Hindlimb muscle (tissue), 1 donor: ENCODE measurements around the gene TMEM225. TPM values are rescaled to one million over a fixed set of nuclear protein-coding genes. Genes with fewer than 3 reads are reported as not detected.
"Not testable (repeated sequence)": the region's sequence is repeated elsewhere in the genome, so short reads cannot be mapped to it uniquely, and the experiment has no call there.

Source experiments
- DNase-seq: peaks from one replicate; pipeline ENCODE4 v3.0.0-alpha.2; 2013
- polyA plus RNA-seq: library from polyadenylated mRNA; unstranded; fragments of 120-200 nt; gene quantifications from one replicate; pipeline ENCODE4 v1.2.1, GENCODE V29; 2013; ENCODE audit not compliant: insufficient read length

Gene TMEM225, protein sequence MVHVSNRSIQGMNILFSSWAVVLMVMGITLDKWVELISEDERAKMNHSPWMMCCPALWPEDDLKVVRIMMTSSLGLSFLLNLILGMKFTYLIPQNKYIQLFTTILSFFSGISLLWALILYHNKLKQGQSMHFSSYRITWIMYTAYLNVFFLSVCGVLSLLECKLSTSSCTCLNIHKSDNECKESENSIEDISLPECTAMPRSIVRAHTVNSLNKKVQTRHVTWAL
- not detected for polyA plus RNA-seq

GRCh38 chr11:123885570-123885969, at the start of gene TMEM225:
Gene TMEM225, minus strand, starts transcription at chr11:123885670. Its CDS starts 245 bp downstream, at chr11:123885425.
- no peak for DNase-seq

GRCh38 chr11:123924027-123924426, 38.6 kb upstream of the TMEM225 start:
- DNase-seq, result no peak

GRCh38 chr11:123920943-123921342, 35.5 kb upstream of the TMEM225 start:
- no peak for DNase-seq

GRCh38 chr11:123905826-123906225, 20.4 kb upstream of the TMEM225 start:
- DNase-seq, result no peak

- no peak for DNase-seq
Observed at GRCh38 chr11:123904932-123905331, 19.5 kb upstream of the TMEM225 start.

- DNase-seq, result no peak
Observed at GRCh38 chr11:123903932-123904331, 18.5 kb upstream of the TMEM225 start.

- no peak for DNase-seq
Observed at GRCh38 chr11:123901867-123902266, 16.4 kb upstream of the TMEM225 start, which contains the start of gene OR8D4. Gene OR8D4, plus strand, starts transcription at chr11:123902167. Its CDS starts 4,265 bp downstream, at chr11:123906432.

- no peak for DNase-seq
Observed at GRCh38 chr11:123899792-123900191, 14.3 kb upstream of the TMEM225 start.

DNA sequence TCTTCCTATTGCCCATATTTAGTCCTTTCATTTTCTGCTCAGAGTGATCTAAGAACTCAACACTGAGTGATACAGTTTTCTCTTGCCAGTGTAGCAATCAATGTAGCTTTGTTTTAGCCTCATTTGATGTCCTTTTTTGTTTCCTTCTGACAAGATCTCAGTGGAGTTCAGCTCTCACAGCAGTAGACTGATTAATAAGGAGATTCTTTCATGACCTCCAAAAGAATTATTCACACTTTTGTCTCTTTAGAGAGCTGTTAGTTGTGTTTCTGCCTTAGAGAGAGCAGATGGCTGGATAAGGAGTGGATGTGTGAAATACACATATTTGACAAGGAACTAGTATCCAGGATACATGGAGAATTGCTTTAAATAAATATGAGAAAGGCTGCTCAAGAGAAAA, 6.6 kb upstream of the TMEM225 start:
- no peak for DNase-seq

DNA sequence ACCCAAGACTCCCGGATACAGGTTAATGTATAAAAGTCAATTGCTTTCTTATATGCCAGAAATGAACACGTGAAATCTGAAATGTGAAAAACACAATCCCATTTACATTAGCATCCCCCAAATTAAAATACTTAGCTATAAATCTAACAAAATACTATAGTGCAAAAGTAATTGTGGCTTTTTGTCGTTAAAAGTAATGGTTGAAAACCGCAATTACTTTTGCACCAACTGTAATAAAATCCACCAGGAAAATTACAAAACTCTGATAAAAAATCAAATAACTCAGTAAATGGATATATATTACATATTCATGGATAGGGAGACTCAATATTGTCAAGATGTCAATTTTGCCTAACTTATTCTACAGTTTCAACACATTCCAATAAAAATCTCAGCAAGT, 4.6 kb downstream of the TMEM225 start:
- DNase-seq, result no peak

DNA sequence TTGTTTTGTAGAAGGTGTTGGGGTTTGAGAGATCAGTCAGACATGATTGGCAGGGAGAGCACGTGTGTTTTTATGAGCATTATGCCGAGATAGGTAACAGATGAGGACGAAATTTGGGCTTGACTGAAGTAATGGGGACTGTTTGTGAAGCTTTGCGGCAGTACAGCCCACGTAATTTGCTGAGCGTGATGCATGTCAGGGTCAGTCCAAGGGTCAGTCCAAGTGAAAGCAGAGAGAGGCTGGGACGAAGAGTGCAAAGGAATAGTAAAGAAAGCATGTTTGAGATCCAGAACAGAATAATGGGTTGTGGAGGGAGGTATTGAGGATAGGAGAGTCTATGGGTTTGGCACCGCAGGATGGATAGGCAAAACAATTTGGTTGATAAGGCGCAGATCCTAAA, 17.7 kb downstream of the TMEM225 start:
- DNase-seq, result not testable (repeated sequence)

GRCh38 chr11:123865293-123865692, 20.2 kb downstream of the TMEM225 start:
- not testable (repeated sequence) for DNase-seq

GRCh38 chr11:123859731-123860130, 25.7 kb downstream of the TMEM225 start:
- no peak for DNase-seq

- DNase-seq, result no peak
Observed at GRCh38 chr11:123856444-123856843, 29.0 kb downstream of the TMEM225 start.

- DNase-seq, result no peak
Observed at GRCh38 chr11:123853038-123853437, 32.4 kb downstream of the TMEM225 start.

DNA sequence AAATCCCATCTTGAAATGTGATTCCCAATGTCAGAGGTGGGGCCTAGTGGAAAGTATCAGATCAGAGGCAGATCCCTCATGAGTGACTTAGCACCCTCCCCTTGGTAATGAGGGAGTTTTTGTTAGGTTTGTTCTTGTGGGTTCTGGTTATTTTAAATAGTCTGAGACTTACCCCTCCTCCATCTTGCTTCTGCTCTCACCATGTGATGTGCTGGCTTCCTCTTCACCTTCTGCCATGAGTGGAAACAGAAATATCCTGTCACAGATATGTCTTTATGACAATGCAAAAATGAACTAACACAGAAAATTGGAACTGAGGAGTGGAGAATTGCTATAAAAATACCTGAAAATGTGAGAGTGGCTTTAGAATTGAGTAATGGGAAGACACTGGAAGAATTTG, 33.1 kb downstream of the TMEM225 start:
- no peak for DNase-seq

GRCh38 chr11:123851110-123851509, 34.4 kb downstream of the TMEM225 start:
- no peak for DNase-seq

- DNase-seq, result no peak
Observed at GRCh38 chr11:123841174-123841573, 44.3 kb downstream of the TMEM225 start.

GRCh38 chr11:123839131-123839530, 46.3 kb downstream of the TMEM225 start:
- DNase-seq, result no peak

DNA sequence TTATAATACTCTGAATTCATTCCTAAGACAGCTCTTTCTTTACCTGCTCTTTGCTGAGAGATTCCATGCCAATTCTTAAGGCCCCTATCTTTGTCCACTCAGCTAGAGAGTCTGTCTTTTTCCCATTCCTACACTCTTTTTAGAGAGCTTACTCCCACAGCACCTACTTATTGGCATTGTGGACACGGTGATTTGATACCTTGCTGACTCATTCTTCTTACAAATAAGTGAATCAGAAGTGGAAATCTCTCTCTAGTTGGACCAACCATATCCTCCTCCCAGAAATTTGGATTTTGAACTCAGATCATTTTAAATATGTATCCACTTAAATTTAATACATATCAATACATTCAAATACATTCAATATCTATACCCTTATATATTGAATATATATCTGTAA, 46.8 kb downstream of the TMEM225 start:
- no peak for DNase-seq

DNA sequence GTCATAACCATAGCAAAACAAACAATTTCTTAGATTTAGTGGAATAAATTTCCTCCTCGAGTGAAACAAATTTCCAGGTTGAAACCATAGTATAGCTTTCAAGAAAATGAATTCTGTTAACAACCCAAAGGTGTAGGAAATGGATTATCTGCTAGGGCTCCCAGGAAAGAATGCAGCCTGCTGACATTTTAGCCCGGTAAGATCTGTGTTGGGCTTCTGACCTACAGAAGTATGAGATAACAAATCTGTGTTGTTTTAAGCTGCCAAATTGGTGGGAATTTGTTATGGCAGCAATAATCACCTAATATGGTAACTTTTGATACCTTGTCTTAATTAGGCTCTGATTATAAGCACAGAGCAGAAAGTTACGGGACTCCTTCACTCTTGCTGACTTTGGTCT, 47.3 kb downstream of the TMEM225 start:
- no peak for DNase-seq

GRCh38 chr11:123833095-123833494, 52.4 kb downstream of the TMEM225 start:
- no peak for DNase-seq
